ENCODE measurements around the gene BORCS6. TPM values are rescaled to one million over a fixed set of nuclear protein-coding genes. Genes with fewer than 3 reads are reported as not detected.

The BORCS6 gene
- total and polyA plus RNA-seq, 9 of the 15 experiments (the other 6 are each of a cell fraction or from before 2014, with no cell fraction given), result 0.01 to 7.4 (median 2.3) TPM

DNA sequence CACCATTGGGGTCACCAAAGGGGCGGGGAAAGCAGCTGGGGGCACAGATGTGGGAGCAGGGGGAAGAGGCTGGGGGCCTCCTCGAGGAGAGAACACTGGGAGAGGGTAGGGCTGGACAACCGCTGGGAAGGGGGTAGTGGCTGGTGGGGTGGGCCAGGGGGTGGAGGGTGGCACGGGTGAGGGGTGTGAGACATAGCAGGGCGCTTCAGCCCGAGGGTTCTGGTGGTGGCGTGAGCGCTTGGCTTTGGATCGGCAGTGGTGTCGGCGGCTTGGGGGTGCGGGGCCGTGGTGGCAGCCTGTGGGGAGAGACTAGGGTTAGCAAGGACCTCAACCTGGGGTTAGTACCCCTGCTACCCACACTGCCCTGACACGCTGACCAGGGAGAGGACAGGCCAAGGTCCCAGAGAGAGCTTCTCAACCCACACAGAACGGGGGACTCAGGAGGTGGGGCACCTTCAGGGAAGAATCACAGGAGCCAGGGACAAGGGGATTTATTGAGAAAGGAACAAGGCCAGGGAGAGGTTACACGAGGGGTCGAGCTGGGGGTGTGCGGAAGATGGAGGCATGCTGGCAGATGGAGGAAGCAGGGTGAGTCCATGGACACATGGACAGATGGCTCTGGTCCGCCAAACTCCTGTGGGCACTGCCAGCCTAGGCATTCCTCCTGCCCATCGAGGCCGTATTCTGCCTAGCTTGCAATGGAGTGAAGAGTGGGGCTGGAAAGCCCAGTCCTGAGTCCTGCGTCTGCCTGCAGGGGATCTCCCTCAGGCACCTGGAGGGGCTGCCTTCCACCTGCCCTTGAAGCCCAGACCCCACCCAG, 46.2 kb downstream of the BORCS6 start:
- H3K9me1 ChIP-seq (ENCODE audit: control insufficient read depth, insufficient read depth, low read length), result no peaks in the 10 kb centered on the region
- ChIA-PET POLR2A (interaction anchor here (0.7 to 1.4 kb wide), 2 partner anchors 17 to 48 kb away, joined by 3 read pairs; no protein-coding TSS in a partner anchor), CTCF (ENCODE audit: low intra/inter-chr PET ratio) (no interaction called here)
- intact Hi-C loops (cut with micrococcal nuclease), result no loop called here
- no peak overlapping the region for H3K9ac ChIP-seq (ENCODE audit: insufficient read depth in 1 of 2, low read depth in 2 of 2, low read length in 2 of 2)
- ATAC-seq (no peak), FAIRE-seq (no peak), DNase-seq (ENCODE audit: extremely low read depth in 1 of 4, low spot score in 3 of 4) (no peak)
- H3K4me1 ChIP-seq (replicated peaks in 1 of 2; ENCODE audit: control insufficient read depth in 2 of 2, insufficient read depth in 2 of 2, low read length in 2 of 2), result peaks cover 0 to 20% of the 10 kb centered on the region in 2 experiments; a peak in 3 of 5 replicates
- peaks cover 70% of the 10 kb centered on the region; the same call in 2 of the 3 replicates for H3K36me3 ChIP-seq (ENCODE audit: control insufficient read depth, insufficient read depth, low read length)
- no peaks in the 10 kb centered on the region for H3K79me2 ChIP-seq (ENCODE audit: control insufficient read depth, insufficient read depth, low read length)
- in situ Hi-C loops (cut with MboI), result no loop called here
- 0 out of 2 replicates have a peak, but pooled peaks cover 2% of the 10 kb centered on the region for H4K20me1 ChIP-seq (replicated peaks; ENCODE audit: control insufficient read depth, insufficient read depth, low read length)
- H3K27ac ChIP-seq (ENCODE audit: extremely low read depth, low read depth, low read length), result no peak overlapping the region
- no peaks in the 10 kb centered on the region for H3K9me3 ChIP-seq (replicated peaks; ENCODE audit: control insufficient read depth, insufficient read depth, low read depth, low read length)
- TF ChIP-seq SMARCB1 (IDR thresholded peaks at IDR 0.05; ENCODE audit: insufficient read length, low read depth) (no peak), RBFOX2 (IDR thresholded peaks at IDR 0.05; ENCODE audit: low read depth, low read length) (0 out of 2 replicates have a peak, but pooled peaks have one; percentile 11), HMG20B (CRISPR knock-in tag; IDR thresholded peaks at IDR 0.05) (no peak)
- no peak overlapping the region for H3K4me2 ChIP-seq (ENCODE audit: insufficient read depth, low read length)
- no peak overlapping the region for H2AFZ ChIP-seq (ENCODE audit: low read depth, low read length)
- H3K27me3 ChIP-seq (ENCODE audit: control insufficient read depth in 2 of 2, insufficient read depth in 2 of 2, low read length in 2 of 2), result no peaks in the 10 kb centered on the region
- no peak overlapping the region for H3K4me3 ChIP-seq
- WGBS (ENCODE audit: insufficient coverage, low coverage, missing lambda C conversion rate), result 93% methylated on average over 3 of the region's 22 CpGs
- BruUV-seq (replicated peaks), result no TSS peak
